ENCODE results near the gene CDHR1.

DNA sequence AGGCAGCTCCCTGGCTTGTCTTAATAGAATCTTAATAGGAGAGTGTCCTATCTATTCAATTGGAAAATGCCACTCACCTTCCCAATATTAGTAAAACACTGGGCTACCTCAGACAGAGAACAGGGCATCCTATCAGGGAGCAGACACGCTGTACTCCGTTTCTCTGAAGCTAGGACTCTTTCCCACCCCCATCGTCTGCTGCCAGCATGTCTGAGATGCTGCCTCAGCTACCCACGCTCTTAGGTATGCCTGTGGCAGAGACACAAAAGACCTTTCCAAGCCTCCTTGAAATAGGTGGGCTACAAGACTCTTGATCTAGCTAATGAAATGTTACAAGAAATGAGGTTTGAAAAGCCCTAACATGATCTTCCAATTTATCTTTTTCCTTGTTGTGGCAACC lies 33.5 kb downstream of the CDHR1 start:
- TF ChIP-seq, protein P1, sequence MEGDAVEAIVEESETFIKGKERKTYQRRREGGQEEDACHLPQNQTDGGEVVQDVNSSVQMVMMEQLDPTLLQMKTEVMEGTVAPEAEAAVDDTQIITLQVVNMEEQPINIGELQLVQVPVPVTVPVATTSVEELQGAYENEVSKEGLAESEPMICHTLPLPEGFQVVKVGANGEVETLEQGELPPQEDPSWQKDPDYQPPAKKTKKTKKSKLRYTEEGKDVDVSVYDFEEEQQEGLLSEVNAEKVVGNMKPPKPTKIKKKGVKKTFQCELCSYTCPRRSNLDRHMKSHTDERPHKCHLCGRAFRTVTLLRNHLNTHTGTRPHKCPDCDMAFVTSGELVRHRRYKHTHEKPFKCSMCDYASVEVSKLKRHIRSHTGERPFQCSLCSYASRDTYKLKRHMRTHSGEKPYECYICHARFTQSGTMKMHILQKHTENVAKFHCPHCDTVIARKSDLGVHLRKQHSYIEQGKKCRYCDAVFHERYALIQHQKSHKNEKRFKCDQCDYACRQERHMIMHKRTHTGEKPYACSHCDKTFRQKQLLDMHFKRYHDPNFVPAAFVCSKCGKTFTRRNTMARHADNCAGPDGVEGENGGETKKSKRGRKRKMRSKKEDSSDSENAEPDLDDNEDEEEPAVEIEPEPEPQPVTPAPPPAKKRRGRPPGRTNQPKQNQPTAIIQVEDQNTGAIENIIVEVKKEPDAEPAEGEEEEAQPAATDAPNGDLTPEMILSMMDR (IDR thresholded peaks at IDR 0.05; ENCODE audit: insufficient read depth, low read length, poor library complexity, severe bottlenecking) = no peak
- no peak for TF ChIP-seq EZH2phosphoT487 (conservative IDR thresholded peaks at IDR 0.05; ENCODE audit: low read length)

All from SU-DHL-6 (cell line).